ENCODE results near the gene FASN.
"Not testable (repeated sequence)": the region's sequence is repeated elsewhere in the genome, so short reads cannot be mapped to it uniquely, and the experiment has no call there.

FASN gene

DNA sequence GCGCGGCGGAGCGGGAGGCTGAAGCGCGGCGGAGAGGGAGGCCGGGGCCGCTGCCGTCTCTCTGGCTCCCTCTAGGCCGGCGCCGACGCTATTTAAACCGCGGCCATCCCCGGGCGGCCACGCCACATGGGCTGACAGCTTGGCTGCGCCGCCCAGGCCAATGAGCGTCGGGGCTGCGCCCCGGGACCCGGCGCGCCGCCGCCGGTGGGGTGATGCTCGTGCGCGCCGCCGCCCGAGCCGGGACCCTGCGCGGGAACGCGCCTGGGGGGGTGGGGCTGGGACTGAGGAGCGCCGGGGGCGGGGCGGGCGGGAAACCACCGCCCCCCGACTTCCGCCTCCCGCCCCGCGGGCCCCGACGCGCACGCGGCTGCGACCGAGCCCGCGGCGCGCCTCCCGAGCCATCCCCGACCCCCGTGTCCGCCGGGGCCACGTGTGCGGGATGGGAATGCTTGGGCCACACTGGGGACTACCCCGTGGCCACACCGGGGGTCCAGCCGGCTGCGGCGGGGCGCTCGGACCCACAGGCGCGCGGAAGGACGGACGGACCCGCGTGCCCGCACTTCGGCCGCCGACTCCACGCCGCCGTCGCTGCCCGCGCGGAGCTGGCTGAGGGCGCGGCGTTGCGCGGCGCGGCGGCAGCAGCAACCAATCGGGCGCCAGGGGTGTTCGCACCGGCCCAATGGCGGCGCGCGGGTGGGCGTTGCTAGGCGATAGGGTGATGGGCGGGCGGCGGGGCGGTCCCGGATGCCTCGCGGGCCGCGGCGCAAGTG, at the start of gene FASN:
Gene FASN (minus strand): TSS at position 68 of the 770 bp plus-strand sequence. CDS start 1,791 bp downstream, outside the sequence.
- DNase-seq: peak; percentile 94

DNA sequence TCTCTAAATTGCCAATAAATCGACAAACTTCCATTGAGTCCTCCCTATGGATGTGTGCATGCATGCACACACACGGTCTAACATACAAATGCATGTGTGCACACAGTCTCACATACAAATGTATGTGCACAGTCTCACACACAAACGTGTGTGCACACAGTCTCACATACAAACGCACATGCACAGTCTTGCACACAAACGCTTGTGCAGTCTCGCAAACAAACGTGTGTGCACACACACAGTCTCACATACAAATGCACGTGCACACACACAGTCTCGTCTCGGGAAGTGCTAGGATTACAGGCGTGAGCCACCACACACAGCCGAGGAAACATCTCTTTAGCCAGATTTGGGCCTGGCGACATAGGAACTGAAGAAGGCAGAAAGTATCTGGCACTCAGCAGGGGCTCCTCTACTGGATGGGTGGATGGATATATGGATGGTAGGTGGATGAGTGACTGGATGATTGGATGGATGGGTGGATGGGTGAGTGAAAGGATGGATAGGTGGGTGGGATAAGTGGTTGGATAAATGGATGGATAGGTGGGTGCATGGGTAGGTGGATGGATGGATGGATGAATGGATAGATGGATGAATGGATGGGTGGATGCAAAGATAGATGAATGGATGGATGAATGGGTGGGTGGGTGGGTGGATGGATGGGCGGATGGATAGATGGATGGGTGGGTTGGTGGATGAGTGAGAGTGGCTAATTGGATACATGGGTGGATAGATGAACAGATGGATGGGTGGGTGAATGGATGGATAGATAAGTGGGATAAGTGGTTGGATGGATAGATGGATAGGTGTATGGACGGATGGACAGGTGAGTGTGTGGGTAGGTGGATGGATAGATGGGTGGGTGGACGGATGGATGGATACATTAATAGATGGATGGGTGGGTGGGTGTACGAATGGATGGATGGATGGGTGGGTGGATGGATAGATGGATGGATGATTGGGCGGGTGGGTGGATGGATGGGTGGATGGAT, 48.9 kb upstream of the FASN start:
- no peak for DNase-seq

DNA sequence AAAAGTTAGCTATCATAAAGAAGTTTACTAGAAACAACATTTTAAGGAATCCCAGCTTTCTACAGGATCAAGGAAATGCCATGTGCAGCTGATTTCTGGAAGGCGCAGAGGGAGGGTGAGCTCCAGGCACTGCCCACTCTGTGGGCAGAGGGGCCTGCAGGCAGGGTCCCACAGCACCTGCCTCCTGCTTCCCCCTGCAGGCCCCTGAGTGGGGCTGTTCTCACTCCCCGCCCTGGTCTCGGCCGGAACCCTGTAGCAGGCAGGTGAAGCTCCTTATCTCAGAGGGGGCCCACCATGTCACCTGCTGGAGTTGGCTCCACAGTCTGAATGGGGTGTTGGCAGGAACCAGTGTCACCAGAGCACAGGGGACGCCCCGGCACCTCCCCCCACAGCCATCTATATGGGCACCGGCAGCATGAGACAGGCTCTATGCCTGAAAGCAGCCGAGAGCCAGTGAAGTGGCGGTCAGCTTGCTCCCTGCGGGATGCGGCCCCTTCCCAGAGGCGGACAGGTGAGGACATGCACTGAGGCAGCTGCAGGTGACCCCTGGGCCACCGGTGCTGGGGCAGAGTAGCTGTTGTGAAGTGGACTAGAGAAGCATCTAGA, 47.6 kb upstream of the FASN start:
- DNase-seq: no peak

DNA sequence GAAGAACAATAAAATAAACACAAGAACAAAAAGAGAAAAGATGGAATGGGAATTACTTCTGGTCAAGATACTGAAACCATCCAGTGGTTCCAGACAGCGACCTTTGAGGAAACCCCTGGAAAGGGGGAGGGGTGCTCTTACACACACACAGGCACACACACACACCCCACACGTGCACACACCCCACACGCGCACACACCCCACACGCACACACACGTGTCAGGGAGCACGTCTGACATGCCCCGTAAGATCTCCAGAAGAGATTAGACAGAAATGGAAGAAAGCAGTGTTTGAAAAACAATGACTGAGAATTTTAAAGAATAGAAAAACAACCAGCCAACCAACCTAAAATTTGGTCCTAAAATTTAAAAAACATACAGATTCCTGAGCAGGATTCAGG, 45.3 kb upstream of the FASN start:
- no peak for DNase-seq

DNA sequence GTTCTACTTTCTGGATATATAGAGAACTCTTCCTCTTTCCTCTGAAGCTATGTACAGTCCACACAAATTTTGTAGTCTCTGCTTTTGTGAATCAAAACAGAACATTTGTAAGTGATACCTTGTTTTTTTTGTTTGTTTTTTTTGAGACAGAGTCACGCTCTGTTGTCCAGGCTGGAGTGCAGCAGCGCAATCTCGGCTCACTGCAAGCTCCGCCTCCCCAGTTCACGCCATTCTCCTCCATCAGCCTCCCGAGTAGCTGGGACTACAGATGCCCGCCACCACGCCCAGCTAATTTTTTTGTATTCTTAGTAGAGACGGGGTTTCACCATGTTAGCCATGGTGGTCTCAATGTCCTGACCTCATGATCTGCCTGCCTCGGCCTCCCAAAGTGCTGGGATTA, 41.9 kb upstream of the FASN start:
- not testable (repeated sequence) for DNase-seq

DNA sequence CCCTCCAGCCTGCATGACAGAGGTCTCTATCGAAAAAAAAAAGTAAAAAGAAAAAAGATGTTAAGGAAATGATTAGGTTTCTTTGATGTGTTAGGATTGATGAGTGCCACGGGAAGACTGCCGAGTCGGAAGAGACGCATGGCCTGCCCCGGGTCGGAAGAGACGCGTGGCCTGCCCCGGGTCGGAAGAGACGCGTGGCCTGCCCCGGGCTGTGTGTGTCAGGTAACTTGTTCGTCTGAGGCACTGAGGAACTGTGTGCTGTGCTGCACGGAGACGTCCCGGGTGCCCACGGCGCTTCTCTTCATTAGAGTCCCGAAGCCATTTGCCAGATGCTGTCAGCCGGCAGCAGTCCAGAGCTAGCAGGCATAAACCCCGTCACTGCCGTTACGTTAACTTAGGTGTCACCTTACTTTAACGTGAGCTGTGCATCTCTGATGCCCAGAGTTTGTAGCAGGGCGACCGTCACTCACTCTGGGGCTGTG, 40.5 kb upstream of the FASN start:
- DNase-seq: no peak

DNA sequence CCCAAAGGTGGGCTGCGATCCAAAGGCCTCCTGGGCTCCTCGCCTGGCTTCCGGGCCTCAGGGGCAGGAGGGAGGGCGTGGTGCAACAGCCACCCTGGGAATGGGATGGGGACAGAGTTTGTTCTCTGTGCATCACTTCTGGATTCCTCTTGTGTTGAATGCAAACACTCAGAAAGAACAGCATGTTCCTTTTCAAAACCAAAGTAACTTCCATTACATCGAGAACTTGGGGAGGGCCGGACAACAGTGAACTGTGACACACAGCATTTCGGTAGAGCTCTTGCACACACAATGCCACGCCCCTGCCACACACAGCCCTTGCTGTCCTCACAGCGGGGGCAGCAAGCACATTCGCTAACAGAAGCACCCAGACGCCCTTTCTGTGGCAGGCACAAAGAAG, 36.1 kb upstream of the FASN start:
- DNase-seq: no peak

DNA sequence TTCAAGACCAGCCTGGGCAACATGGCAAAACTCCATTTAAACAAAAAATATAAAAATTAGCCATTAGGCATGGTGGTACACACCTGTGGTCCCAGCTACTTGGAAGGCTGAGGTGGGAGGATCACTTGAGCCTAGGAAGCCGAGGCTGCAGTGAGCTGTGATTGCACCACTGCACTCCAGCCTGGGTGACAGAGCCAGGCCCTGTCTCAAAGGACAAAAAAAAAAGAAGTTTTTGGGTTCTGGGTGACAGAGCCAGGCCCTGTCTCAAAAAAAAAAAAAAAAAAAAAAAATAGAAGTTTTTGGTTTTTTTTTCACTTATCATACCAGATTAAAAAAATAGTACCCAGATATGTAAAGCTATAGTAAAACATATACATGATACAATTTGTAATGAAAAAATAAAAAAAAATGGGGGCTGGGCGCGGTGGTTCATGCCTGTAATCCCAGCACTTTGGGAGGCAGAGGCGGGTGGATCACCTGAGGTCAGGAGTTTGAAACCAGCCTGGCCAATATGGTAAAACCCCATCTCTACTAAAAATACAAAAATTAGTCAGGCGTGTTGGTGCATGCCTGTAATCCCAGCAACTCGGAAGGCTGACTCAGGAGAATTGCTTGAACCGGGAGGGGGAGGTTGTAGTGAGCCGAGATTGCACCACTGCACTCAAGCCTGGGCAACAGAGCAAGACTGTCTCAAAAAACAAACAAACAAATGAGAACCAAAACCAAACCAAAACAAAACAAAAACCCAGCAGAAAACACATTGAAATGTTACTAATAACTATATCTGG, 35.3 kb upstream of the FASN start:
- not testable (repeated sequence) for DNase-seq

DNA sequence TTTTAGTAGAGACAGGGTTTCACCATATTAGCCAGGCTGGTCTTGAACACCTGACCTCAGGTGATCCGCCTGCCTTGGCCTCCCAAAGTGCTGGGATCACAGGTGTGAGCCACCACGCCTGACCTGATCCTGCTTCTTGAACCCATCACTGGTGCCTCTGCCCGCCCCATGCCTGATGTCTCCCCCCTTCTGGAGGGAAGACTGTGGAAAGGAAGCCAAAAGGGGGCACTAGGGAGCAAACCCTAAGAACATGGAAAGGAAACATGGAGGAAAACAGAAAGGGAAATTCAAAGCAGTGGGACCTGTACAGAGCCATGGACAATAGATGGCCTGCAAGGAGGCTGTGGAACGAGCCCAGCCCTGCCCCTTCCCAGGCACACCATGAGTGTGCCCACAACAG, 31.1 kb upstream of the FASN start:
- DNase-seq: no peak

DNA sequence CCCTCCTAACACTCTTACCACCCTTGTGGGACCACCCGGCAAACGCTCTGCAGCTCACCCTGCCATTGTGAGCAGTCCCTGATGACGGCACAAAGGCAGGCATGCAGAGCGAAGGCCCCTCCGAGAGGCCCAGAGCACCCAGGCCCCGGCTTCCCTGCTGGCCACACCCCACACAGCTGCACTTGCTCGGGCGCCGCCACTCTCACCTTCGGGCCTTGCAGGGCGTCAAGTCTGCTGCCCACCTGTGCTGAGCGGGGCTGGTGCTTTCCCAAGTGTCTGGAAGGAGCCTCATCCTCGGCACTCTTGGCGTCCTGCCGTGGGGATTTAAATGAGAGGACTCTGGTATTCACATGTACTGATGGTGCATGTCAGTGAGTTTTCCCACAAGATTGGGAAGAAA, 30.3 kb upstream of the FASN start:
- no peak for DNase-seq

DNA sequence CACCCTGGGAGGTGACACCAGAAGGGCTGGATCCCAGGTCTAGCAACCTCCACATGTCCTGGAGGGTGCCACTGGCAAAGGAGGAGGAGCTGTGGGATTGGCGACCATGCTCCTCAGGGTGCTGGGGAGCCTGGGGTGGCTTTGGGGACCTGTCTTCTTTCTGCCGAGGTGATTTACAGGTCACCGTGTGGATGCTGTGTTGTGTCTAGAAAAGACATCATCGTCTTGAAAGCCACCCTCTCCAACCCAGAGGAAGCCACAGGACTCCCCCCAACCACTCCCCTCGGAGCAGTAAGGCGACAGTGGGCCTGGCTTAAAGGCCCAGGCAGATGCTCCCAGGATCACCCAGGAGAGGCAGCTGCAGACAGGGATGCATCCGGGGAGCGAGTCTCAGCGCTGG, 29.7 kb upstream of the FASN start:
- DNase-seq: no peak

DNA sequence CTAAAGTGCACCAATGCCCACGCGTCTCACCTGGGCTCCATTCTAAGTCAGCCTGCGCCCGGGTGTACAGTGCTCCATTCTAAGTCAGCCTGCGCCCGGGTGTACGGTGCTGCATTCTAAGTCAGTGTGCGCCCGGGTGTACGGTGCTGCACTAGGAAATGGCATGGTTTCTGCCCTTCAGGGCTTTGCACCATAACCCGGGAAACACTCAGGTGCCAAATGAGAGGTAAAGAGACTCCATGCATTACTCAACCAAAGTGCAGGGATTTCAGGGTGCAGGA, 29.2 kb upstream of the FASN start:
- no peak for DNase-seq

DNA sequence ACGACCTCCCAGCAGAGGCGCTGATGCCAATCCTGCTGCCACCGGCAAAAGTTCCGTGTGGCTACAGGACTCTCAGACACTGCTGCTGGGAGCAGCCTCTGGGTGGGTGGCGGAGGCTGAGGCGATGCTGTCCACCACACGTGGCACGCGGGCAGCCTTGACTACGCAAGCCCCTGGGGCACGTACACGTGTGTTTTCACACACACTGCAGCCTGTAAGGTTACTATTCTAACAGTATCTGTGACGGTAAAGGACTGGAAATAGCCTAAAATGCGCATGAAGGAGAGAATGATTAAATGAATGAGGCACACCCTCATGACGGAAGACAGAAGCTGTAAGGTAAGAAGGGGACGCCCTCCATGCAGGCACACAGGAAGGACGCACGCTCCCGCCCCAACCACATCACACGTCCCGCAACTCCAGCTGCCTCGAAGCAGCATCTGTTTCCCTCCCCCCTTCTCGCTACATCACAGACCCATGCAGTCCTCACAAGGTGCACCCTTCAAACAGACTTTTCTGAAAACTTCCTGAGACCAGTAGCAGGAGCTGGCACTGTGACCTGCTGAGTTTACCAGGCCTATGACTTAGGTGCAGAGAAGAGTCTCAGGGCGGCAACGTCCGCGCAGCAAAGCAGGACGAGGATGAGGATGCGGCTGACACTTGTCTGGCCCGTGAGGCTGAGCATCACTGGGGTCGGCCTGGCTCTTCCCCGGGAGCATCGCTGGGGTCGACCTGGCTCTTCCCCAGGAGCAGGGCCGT, 28.7 kb upstream of the FASN start:
- DNase-seq: no peak

DNA sequence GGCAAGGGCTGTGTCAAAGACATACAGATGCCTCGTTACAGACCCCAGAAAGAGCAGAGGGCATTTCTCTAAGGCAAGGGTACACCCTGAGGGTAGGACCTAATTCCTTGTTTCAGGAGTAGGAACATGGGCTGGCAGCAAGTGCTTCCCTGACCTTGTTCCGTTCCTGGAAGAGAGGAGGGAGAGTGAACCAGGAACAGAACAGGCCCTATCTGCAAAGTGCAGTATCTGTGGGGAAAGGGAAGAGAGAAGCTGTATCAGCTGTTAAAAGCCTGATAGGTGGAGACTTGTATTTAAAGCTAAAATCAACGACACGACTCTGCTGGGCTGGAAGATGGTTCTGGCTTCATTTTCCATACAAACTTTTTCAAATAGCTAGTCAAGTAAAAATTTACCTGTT, 26.1 kb upstream of the FASN start:
- DNase-seq: no peak

DNA sequence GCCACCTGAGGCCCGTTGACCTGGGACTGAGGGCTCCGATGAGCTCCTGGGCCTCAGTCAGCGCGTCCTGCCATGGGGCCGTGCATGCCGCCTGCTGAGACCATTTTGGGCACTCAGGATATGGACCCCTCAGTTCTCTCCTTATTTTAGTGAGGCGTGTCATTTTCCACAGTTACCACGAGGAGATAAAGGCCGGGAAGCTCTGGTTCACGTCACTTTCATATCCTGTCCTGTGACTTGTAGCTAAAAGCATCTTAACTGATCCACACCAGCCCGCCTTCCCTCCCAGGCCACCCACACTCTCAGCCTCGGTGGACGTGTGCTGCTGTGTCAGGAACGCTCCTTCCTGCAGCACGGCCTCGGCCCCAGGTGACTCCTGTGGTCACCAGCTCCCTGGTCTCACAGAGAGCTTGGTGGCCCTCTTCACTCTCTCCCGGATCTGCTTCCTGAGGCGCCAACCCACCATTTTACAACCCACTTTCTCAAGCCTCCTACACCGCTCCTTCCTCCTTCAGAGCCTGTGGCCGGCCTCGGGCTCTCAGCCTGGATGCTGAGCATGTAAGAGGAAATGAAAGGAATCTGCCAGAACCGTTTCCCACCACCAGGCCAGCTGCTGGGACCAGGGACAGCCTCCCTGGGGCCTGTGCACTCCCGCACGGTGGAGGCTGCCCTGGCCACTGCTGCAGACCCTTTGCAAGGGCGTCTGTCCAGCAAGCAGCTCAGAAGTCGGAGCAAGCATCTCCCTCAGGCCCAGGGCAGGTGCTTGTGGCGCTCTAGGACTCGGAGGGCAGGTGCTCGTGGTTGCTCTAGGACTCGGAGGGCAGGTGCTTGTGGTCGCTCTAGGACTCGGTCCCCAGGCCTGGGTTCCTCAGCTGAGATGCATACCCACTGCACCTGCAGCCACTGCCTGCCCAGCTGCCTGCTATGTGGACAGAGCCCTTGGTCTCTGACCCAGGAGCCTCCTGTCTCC, 23.9 kb upstream of the FASN start:
- no peak for DNase-seq

DNA sequence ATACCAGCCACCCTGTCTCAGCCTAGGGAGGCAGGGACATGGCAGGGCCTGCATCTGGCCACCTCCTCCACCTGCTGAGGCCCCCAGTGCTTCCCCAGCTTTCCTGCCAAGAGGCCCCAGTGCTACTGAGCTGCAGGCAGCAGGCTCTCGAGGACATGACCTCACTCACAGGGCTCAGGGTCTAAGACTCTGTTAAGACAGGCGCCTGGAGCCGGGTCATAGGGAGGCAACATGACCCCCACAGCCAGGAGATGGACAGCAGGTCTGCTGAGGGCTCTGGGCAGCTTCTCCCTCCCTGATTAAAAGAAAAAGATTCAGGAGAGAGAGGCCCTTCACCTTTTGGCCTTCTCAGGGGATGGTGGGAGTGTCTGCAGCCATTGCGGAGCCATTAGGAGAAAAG, 23.2 kb upstream of the FASN start:
- no peak for DNase-seq

DNA sequence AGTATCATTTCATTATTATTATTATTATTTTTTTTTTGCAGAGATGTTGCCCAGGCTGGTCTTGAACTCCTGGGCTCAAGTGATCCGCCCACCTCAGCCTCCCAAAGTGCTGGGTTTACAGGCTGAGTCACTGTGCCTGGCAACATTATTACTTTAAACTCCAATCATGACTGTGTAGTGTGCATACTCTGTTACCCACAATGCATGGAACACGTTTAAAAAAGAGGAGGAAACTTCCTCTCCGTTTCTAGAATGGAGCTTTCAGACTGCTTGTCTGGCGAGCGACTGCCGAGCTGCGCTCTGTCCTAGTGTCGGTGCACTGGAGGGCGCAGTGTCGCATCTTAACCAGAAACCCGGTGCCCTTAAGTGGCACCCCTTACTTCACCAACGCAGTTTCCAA, 22.1 kb upstream of the FASN start:
- DNase-seq: no peak

DNA sequence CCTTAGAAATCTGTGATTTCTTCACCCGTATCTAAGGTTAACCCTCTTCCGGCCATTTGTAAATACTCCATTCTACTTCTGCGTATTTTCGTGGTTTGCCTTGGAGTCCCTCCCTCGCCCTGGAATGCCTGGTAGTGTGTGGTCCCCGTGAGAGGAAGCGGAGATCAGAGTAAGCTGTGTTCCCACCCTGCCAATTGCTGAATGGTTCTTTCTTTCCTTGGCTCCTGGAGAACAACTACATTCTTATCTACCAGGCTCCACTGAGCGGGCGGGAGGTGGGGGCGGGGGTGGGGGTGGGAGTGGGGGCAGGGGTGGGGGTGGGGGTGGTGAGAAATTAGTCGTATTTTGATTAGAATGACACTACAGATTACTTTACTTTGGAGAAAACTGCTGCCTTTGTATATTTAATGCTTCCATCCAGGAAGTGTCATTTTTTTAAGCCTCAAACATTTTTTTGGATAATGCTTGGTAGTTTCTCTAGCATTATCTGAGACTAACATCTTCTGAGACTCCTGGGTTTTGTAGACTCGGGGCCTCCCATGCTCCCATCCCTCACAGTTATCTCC, 20.9 kb upstream of the FASN start:
- DNase-seq: no peak

DNA sequence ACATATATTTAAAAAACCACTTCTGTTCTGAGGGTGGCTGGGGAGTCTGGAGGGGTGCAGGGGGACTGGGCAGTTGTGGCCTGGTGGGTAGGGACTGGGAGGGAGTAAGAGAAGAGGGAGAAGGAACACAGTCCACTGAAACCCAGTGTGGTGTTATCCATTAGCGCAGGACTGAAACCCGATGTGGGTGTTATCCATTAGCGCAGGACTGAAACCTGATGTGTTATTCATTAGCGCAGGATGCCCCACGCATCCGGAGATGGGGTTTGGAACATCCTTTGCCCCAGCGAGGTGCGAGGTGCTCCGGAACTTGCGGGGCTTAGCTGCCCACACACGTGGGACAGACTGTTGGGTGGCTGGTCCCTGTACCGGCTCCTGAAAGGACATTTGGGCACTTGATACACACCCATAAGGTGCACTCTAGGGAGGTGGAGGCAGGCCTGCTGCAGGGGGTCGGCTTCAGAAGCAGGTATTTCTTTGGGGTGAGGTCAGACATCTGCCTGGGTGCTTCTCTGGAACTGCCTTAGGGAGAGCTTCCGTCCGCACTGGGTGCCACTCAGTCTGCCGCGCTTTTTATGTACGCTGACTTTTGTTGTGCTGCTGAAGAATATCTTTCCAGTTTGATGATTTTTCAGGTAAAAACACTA, 20.3 kb upstream of the FASN start:
- no peak for DNase-seq

All from NCI-H1694 treated with DMSO at 0.1 percent for 48 hours (cell line).